Measurements from ENCODE around the gene IQGAP3. TPM values are rescaled to one million over a fixed set of nuclear protein-coding genes. Genes with fewer than 3 reads are reported as not detected.

IQGAP3 gene
- total and polyA plus RNA-seq, 10 donors = 0.24 to 2.2 (median 0.68) TPM

DNA sequence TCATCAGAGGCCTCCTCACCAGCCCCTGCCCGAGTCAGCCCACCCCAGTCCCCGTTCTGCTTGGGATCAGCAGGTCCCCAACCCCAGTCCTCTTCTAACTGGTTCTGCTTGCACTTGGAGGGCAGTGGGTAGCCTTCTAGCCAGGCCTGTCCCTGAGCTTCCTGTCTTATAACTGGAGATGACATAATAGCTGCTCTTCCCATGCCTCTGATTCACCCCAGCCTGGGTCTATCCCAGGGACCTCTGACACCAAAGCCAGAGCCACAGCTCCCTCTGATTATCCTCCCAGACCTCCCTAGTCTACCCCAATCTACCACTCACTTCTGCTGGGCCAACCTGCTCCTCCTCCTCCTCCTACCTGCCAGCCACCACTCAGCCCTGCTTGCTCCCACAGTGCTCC, 31.4 kb downstream of the IQGAP3 start:
- Histone ChIP-seq H3K9me3 (no peaks in the 10 kb centered on the region), H3K36me3 (peaks cover 0 to 59% (median 0%) of the 10 kb centered on the region in 6 donors), H3K4me3 (no peak overlapping the region), H3K27ac (no peak overlapping the region), H3K4me1 (no peaks in the 10 kb centered on the region), H3K27me3 (replicated peaks in 1 of 7) (no peaks in the 10 kb centered on the region)
- intact Hi-C loops (cut with DNase I; ENCODE audit: low total_unique reads) = no loop called here
- WGBS, 5 donors = 91 to 100% (median 94%) methylated on average over 2 of the region's 2 CpGs
- no peak for TF ChIP-seq POLR2A (IDR thresholded peaks at IDR 0.05)
- TF ChIP-seq POLR2AphosphoS5 (IDR thresholded peaks at IDR 0.05) = no peak
- TF ChIP-seq, protein P1, sequence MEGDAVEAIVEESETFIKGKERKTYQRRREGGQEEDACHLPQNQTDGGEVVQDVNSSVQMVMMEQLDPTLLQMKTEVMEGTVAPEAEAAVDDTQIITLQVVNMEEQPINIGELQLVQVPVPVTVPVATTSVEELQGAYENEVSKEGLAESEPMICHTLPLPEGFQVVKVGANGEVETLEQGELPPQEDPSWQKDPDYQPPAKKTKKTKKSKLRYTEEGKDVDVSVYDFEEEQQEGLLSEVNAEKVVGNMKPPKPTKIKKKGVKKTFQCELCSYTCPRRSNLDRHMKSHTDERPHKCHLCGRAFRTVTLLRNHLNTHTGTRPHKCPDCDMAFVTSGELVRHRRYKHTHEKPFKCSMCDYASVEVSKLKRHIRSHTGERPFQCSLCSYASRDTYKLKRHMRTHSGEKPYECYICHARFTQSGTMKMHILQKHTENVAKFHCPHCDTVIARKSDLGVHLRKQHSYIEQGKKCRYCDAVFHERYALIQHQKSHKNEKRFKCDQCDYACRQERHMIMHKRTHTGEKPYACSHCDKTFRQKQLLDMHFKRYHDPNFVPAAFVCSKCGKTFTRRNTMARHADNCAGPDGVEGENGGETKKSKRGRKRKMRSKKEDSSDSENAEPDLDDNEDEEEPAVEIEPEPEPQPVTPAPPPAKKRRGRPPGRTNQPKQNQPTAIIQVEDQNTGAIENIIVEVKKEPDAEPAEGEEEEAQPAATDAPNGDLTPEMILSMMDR (IDR thresholded peaks at IDR 0.05 in 8 of 11, conservative IDR thresholded peaks at IDR 0.05 in 3 of 11) = no peak
- DNase-seq = no peak

DNA sequence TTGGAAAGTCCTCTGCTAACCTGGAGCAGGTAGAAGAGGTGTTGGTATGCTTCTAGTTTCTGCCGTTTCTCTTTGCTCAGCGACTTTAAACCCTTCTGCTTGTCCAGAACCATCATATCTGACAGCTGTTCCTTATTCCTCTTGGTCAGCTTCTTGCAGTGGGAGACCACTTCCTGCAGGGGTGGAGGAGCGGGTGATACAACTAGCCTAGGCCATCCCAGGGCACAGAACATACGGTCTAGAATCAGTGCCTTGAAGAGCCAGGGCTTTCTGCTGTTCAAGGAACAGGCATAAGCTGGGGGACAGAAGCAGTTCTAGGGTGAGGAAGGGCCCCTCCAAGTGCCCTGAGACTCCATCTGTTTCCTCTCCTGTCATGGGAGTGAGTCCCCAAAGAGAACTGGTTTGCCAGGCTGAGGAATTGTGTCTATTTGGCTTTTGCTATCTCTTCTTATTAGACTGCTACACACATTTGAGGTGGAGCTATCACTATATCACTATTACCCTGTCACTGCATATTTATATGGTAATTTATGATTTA, 32.5 kb downstream of the IQGAP3 start:
- no peak for DNase-seq
- TF ChIP-seq POLR2A (IDR thresholded peaks at IDR 0.05) (no peak), POLR2AphosphoS5 (IDR thresholded peaks at IDR 0.05) (no peak)
- TF ChIP-seq, protein P1 (IDR thresholded peaks at IDR 0.05 in 8 of 11, conservative IDR thresholded peaks at IDR 0.05 in 3 of 11) = no peak
- Histone ChIP-seq H3K9me3 (no peaks in the 10 kb centered on the region), H3K4me3 (no peak overlapping the region), H3K36me3 (peaks cover 0 to 70% (median 0%) of the 10 kb centered on the region in 6 donors), H3K27ac (no peak overlapping the region), H3K27me3 (replicated peaks in 1 of 7) (no peaks in the 10 kb centered on the region), H3K4me1 (no peaks in the 10 kb centered on the region)
- intact Hi-C loops (cut with DNase I; ENCODE audit: low total_unique reads) = no loop called here
- 57 to 68% (median 58%) methylated on average over 4 of the region's 4 CpGs for WGBS, 5 donors

DNA sequence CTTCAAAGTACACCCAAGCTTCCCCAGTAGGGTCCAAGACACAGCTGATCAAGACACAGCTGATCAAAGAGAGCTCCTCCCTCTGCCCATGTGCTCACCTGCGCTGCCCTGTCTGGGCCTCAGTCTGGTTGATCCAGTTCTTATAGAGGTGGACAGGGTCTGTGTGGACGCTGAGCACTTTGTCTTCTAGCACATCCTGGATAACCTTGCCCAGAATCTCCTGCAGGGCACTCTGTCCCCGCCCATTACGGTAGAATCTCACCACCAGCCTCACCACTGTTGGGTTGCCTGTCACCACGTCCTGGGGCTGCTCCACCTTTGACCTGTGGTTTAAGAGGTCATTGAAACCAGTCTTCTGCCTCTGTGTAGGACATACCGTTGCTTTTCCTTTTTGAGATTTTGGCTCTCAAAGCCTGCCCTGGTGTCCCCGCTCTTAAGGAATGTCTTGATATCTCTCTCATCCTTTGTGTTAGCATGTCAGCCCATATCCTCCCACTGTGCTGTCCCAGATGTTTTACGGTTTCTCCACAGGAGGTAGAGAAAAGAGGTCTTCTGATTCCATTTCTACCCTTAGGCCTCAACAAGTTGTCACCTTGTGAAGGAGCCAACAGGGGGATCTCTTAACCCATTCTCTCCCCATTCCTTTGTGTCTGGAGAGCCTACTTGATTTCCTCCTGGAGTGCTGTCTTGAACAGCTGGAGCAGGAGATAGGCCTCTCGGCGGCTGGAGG, 33.5 kb downstream of the IQGAP3 start:
- no peaks in the 10 kb centered on the region for H3K4me1 ChIP-seq
- peaks cover 0 to 76% (median 0%) of the 10 kb centered on the region in 6 donors for H3K36me3 ChIP-seq
- no peaks in the 10 kb centered on the region for H3K9me3 ChIP-seq
- intact Hi-C loops (cut with DNase I; ENCODE audit: low total_unique reads) = no loop called here
- H3K4me3 ChIP-seq = no peak overlapping the region
- no peaks in the 10 kb centered on the region for H3K27me3 ChIP-seq (replicated peaks in 1 of 7)
- DNase-seq = no peak
- WGBS, 5 donors = 90 to 92% (median 91%) methylated on average over 10 of the region's 10 CpGs
- no peak overlapping the region for H3K27ac ChIP-seq
- TF ChIP-seq POLR2A (IDR thresholded peaks at IDR 0.05) (no peak), POLR2AphosphoS5 (IDR thresholded peaks at IDR 0.05) (no peak)
- TF ChIP-seq, protein P1 (IDR thresholded peaks at IDR 0.05 in 8 of 11, conservative IDR thresholded peaks at IDR 0.05 in 3 of 11) = no peak

DNA sequence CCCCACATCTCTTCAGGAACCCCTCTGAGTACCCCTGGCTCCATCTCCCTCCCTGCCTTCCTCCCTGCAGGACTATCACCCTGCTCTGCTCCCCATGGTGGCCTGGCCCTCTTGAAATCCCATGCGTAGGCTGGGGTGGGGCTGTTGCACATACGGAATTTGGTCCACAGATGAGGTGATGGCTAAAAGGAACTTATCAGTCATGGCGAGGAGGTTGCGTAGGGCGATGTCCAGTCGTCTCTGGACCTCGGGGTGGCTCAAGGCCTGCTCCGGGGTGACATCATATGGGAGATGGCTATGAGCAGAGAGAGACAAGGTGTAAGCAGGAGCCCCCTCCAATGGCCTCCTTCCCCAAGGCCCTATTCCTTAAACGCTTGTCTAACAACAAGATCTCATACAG, 35.3 kb downstream of the IQGAP3 start:
- Histone ChIP-seq H3K4me1 (no peaks in the 10 kb centered on the region), H3K27me3 (replicated peaks in 1 of 7) (no peaks in the 10 kb centered on the region), H3K9me3 (no peaks in the 10 kb centered on the region), H3K27ac (no peak overlapping the region), H3K4me3 (no peak overlapping the region), H3K36me3 (peaks cover 0 to 84% (median 0%) of the 10 kb centered on the region in 6 donors)
- intact Hi-C loops (cut with DNase I; ENCODE audit: low total_unique reads) = no loop called here
- 94 to 99% (median 96%) methylated on average over 9 of the region's 9 CpGs for WGBS, 5 donors
- TF ChIP-seq POLR2A (IDR thresholded peaks at IDR 0.05) (no peak), POLR2AphosphoS5 (IDR thresholded peaks at IDR 0.05) (no peak)
- TF ChIP-seq, protein P1 (IDR thresholded peaks at IDR 0.05 in 8 of 11, conservative IDR thresholded peaks at IDR 0.05 in 3 of 11) = no peak
- DNase-seq = no peak
